ENCODE data around the gene HIVEP3. TPM values are rescaled to one million over a fixed set of nuclear protein-coding genes. Genes with fewer than 3 reads are reported as not detected.

Gene HIVEP3
- total RNA-seq, 6 experiments from 2014 or later = 1.4 to 3.9 (median 2.2) TPM

DNA sequence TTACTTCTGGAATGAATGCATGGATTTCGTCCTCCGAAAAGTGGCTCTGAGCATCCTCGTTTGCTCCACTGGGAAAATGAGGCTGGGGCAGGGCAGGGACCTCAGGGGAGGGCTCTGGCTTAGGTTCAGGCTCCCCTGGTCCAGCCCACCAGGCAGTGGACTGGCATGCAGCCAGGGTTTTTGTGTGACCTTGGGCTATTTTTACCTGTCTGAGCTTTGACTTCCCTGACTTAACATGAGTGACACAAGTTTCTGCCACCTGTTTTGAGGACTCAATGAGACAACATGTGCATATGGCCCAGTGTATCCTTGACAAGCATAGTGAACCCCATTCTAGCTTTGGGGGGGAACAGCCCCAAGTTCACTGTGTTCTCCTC, 401.7 kb downstream of the HIVEP3 start:
- no peak overlapping the region for H3K27ac ChIP-seq
- H3K4me3 ChIP-seq = no peak overlapping the region
- no peak for ATAC-seq
- H3K27me3 ChIP-seq = no peaks in the 10 kb centered on the region
- TF ChIP-seq, protein P1, sequence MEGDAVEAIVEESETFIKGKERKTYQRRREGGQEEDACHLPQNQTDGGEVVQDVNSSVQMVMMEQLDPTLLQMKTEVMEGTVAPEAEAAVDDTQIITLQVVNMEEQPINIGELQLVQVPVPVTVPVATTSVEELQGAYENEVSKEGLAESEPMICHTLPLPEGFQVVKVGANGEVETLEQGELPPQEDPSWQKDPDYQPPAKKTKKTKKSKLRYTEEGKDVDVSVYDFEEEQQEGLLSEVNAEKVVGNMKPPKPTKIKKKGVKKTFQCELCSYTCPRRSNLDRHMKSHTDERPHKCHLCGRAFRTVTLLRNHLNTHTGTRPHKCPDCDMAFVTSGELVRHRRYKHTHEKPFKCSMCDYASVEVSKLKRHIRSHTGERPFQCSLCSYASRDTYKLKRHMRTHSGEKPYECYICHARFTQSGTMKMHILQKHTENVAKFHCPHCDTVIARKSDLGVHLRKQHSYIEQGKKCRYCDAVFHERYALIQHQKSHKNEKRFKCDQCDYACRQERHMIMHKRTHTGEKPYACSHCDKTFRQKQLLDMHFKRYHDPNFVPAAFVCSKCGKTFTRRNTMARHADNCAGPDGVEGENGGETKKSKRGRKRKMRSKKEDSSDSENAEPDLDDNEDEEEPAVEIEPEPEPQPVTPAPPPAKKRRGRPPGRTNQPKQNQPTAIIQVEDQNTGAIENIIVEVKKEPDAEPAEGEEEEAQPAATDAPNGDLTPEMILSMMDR (IDR thresholded peaks at IDR 0.05) = no peak
- WGBS (ENCODE audit: insufficient coverage, low coverage, low lambda C conversion rate, missing lambda C conversion rate) = 83% methylated on average over 3 of the region's 3 CpGs
- no peaks in the 10 kb centered on the region for H3K9me3 ChIP-seq
- intact Hi-C loops (cut with DNase I) = no loop called here
- H3K4me1 ChIP-seq = peaks cover 0 to 13% (median 3%) of the 10 kb centered on the region in 4 donors
- H3K36me3 ChIP-seq = no peaks in the 10 kb centered on the region
- no peak for DNase-seq

DNA sequence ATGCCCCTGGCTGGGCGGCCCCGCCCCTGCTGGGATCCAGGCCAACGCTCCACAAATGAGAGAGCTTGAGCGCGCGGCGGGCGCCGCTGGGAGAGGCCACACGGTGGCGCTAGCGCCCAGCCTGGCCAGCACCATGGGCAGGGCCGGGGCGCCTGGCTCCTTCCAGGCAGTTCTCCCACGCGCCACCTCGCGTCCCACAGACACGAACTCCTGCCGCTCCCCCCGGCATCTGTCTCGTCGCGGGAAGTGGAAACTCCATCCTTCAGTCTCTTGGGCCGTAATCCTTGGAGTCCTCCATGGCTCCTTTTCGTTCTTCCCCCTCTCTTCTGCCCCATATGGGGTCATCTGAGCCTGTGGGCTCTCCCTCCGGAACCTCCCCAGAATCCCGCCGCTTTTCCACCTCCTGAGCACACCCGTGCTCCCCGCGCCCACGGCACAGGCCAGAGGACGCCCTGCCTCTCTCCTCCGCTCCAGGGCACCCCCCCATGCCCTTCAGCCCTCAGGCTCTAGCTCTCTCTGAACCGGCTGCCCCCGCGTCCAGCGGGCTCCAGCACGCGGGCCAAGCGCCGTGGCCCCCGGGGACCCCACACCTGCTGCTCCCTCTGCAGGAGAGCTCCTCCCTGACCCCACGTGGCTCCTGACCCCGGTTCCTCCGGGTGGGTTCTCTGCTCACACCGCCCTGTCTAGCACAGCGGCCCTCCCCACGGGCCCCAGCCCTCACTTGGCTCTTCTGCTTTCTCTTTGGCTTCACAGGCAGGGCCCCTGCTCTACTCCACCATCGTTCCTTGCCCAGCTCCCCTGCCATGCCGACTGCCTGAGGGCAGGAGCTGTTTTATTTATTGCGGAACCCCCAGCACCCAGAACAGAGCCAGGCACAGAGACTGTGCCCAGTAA, 402.3 kb downstream of the HIVEP3 start:
- Histone ChIP-seq H3K36me3 (no peaks in the 10 kb centered on the region), H3K4me1 (peaks cover 0 to 13% (median 3%) of the 10 kb centered on the region in 4 donors), H3K27ac (no peak overlapping the region), H3K27me3 (no peaks in the 10 kb centered on the region), H3K4me3 (peak overlapping the region; percentile 35 to 43 (median 35)), H3K9me3 (no peaks in the 10 kb centered on the region)
- WGBS (ENCODE audit: insufficient coverage, low coverage, low lambda C conversion rate, missing lambda C conversion rate) = 18% methylated on average over 18 of the region's 53 CpGs
- peak; percentile 88 to 90 (median 90) for DNase-seq
- no peak for TF ChIP-seq POLR2A (IDR thresholded peaks at IDR 0.05)
- TF ChIP-seq, protein P1 (IDR thresholded peaks at IDR 0.05) = peak; percentile 74 to 95 (median 94)
- intact Hi-C loops (cut with DNase I) = no loop called here
- peak; percentile 89 to 99 (median 96) for ATAC-seq

DNA sequence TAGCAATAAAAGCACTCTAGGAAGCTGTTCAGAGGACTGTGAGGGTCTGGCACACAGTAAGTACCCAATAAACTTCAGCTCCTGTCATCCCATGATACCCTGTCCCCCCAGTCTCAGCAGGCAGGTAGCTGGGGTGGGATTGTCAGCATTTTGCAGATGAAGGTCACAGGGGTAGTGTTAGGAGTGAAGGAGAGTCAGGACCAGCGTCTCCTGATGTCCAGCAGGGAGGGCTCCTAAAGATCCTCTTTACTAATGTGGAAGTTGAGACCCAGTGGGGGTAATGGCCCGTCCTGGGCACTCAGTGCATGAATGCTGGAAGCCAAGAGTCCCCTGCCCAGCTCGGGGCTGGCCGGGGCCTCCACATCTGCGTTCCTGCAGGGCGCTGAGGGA, 402.9 kb downstream of the HIVEP3 start:
- ATAC-seq (no peak), DNase-seq (no peak)
- 25% methylated on average over 1 of the region's 6 CpGs for WGBS (ENCODE audit: insufficient coverage, low coverage, low lambda C conversion rate, missing lambda C conversion rate)
- intact Hi-C loops (cut with DNase I) = no loop called here
- Histone ChIP-seq H3K27me3 (no peaks in the 10 kb centered on the region), H3K4me1 (peaks cover 0 to 13% (median 3%) of the 10 kb centered on the region in 4 donors), H3K4me3 (no peak overlapping the region), H3K9me3 (no peaks in the 10 kb centered on the region), H3K27ac (no peak overlapping the region), H3K36me3 (no peaks in the 10 kb centered on the region)
- TF ChIP-seq, protein P1 (IDR thresholded peaks at IDR 0.05) = no peak
- TF ChIP-seq POLR2A (IDR thresholded peaks at IDR 0.05) = no peak

DNA sequence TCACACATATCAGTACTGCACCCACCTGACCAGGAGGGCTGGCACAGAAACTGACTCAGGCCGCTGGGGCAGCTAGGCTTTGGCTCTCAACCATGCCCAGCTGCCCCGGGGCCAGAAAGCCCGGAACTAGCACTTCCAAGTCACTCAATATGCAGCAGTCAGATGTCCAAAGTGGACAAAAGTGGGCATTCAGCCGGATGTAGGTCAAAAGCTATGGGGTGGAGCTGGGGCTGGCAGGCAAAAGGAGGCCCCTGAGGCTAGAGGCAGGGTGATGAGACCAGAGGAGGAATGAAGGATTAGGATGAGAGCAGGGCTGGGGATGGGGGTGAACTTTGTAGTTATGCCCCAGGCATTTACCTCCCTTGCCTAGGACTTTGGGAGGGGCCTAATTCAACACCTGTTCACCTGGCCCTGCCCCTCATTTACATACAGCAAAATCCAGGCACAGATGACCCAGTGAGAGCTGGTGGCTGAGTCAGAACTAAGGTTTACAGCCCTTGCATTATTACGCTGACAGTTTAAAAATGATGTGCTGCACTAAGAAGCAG, 403.5 kb downstream of the HIVEP3 start:
- Histone ChIP-seq H3K4me1 (peaks cover 0 to 13% (median 3%) of the 10 kb centered on the region in 4 donors), H3K27ac (no peak overlapping the region), H3K36me3 (no peaks in the 10 kb centered on the region), H3K27me3 (no peaks in the 10 kb centered on the region), H3K9me3 (no peaks in the 10 kb centered on the region), H3K4me3 (no peak overlapping the region)
- intact Hi-C loops (cut with DNase I) = no loop called here
- WGBS (ENCODE audit: insufficient coverage, low coverage, low lambda C conversion rate, missing lambda C conversion rate) = 20% methylated on average over 4 of the region's 5 CpGs
- DNase-seq = peak in 1 of 3 donors; percentile 52
- peak in 1 of 4 donors; percentile 9 for ATAC-seq
- TF ChIP-seq, protein P1 (IDR thresholded peaks at IDR 0.05) = no peak
- no peak for TF ChIP-seq POLR2A (IDR thresholded peaks at IDR 0.05)

All from right lobe of liver (tissue), 6 donors.